Activated naive CD8-positive, alpha-beta T cell treated with anti-CD3 and anti-CD28 coated beads, Interleukin-2, amount 50 U/mL, for 24 hours (primary cell): ENCODE results near the gene GPR160.
A peak's percentile ranks its signal among the peaks of the same experiment; 100 is the strongest.

ENCODE experiments used
- ATAC-seq: fragments of 150-1000 bp; cut with Tn5 transposase; one replicate; pipeline ENCODE4 v1.10.0; 2021
- DNase-seq: peaks from one replicate; pipeline ENCODE4 v3.0.0; 2021
- H3K27ac Mint-ChIP-seq: one replicate; pipeline ENCODE4 v1.8.0; 2021; ENCODE audit warnings: mild to moderate bottlenecking, mixed read lengths
- H3K27me3 Mint-ChIP-seq: one replicate; pipeline ENCODE4 v1.8.0; 2021; ENCODE audit warnings: mixed read lengths
- H3K36me3 Mint-ChIP-seq: one replicate; pipeline ENCODE4 v1.8.0; 2021; ENCODE audit warnings: low read depth, mixed read lengths
- H3K4me1 Mint-ChIP-seq: one replicate; pipeline ENCODE4 v1.8.0; 2021; ENCODE audit warnings: mixed read lengths
- H3K4me3 Mint-ChIP-seq: one replicate; pipeline ENCODE4 v1.8.0; 2021; ENCODE audit warnings: mild to moderate bottlenecking, moderate library complexity, mixed read lengths
- H3K9me3 Mint-ChIP-seq: one replicate; pipeline ENCODE4 v1.8.0; 2021; ENCODE audit warnings: mixed read lengths

GPR160 gene

DNA sequence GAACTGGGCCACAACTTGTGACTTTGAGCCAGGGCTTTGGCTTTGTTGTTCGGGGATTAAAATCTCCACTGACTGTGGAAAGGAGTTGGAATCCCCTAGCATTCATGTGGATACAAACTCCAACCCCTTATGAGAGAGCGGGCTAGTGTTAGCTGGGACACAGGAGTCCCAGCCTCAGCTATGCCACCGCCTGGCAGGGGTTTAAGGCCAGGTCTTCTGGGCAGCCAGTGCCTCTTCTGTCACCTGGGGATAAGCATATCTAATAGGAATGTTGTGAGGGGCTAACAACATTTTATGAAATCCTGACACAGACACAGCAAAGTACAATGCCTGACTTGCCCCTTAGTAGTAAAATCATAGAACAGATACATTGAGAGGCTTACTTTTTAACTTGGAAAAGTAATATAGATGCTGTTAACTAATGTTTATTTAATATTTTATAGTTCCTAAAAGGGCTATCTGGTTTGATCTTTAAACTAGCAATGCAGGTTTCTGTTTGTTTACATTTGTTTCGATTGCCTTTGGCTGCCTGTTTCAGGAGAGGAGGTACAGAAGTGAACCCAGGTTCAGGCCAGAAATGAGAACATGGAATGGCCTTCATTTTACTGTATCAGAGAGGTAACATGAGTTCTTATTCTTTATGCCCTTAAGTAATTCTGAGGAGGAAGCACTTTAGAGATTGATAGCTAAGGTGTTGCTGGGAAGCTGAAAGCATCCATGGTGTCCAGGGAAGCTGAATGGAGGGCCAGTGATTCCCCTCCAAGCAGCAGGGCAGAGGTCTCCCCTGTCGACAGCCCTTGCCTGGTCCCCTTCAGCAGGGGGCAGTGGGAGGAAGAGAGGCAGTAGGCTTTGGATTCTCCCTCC is 8.7 kb downstream of the GPR160 start:
- Mint-ChIP-seq H3K27me3 (no peaks in the 10 kb centered on the region), H3K4me3 (no peak overlapping the region), H3K9me3 (no peaks in the 10 kb centered on the region), H3K4me1 (peaks cover 12% of the 10 kb centered on the region), H3K27ac (no peak overlapping the region), H3K36me3 (no peaks in the 10 kb centered on the region)
- ATAC-seq: no peak
- DNase-seq: no peak

DNA sequence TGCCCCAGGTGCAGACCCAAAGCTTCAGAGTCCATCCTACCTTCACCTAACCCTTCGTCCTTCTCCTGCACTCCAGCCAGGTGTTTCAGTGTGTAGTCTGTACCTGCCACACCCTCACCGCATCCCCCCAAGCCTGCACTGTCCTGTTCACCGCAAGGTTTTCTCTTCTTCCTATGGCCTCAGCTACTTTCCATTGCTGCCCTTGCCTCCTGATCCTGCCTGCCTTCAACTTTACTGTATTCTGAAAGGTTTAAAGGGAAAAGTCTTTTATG is 9.3 kb downstream of the GPR160 start:
- no peaks in the 10 kb centered on the region for H3K36me3 Mint-ChIP-seq
- no peak overlapping the region for H3K4me3 Mint-ChIP-seq
- DNase-seq: no peak
- H3K27ac Mint-ChIP-seq: no peak overlapping the region
- no peaks in the 10 kb centered on the region for H3K9me3 Mint-ChIP-seq
- ATAC-seq: no peak
- H3K27me3 Mint-ChIP-seq: no peaks in the 10 kb centered on the region
- peaks cover 12% of the 10 kb centered on the region for H3K4me1 Mint-ChIP-seq

DNA sequence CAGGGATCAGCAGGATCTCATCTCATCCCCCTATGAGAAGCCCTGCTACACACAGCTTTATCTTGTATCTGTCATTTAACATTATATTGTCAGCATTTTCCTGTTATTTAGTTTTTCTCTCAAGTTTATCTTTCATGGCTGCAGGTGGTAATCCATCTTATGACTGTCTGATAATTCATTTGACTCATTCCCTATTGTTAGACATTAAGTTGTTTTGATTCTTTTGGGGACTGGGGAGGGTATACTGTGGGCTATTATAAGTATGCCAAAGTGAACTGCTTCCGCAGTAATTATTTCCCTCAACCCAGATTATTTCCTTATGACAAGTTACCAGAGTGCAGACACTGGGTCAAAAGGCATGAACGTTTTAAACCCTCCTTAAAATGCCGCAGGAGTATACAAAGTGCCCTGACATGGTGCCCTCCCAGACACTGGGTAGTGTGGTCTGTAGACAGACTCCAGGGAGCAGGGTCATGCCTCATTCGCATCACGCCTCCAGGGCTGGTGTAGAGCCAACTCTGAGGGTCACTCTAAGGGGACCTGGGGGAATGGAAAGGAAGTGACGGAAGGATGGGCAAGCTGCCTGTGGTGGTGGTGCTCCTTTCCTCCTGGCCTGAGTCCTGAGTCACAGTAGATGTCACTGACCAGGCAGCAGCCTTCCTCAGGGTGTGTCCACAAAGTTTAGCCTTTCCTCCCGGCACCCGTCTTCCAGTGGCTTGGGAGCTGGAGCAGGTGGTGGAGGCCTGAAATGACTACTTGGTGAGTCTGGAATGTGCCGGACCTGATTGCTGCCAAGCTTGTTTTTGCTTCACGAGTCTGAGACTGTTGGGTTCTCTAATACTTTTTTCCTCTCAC is 11.6 kb downstream of the GPR160 start:
- Mint-ChIP-seq H3K4me1 (peaks cover 12% of the 10 kb centered on the region), H3K36me3 (no peaks in the 10 kb centered on the region), H3K27ac (no peak overlapping the region), H3K9me3 (no peaks in the 10 kb centered on the region), H3K27me3 (no peaks in the 10 kb centered on the region), H3K4me3 (no peak overlapping the region)
- ATAC-seq: no peak
- DNase-seq: no peak

DNA sequence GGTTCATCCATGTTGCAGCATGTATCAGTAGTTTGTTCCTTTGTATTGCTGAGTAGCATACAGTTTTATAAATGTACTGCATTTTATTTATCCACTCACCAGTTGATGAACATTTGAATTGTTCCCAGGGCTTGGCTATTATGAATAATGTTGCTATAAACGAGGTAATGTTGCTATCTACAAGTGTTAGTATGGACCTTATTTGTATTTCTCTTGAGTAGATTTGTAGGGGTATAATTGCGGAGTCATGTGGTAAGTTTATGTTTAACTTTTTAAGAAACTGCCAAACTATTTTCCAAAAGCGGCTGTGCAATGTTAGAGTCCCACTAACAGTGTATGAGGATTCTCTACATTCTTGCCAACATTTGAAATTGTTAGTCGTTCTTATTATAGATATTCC is 13.0 kb downstream of the GPR160 start:
- Mint-ChIP-seq H3K9me3 (no peaks in the 10 kb centered on the region), H3K27me3 (peaks cover 2% of the 10 kb centered on the region), H3K27ac (no peak overlapping the region), H3K4me3 (no peak overlapping the region), H3K4me1 (peaks cover 19% of the 10 kb centered on the region), H3K36me3 (no peaks in the 10 kb centered on the region)
- DNase-seq (no peak), ATAC-seq (no peak)

DNA sequence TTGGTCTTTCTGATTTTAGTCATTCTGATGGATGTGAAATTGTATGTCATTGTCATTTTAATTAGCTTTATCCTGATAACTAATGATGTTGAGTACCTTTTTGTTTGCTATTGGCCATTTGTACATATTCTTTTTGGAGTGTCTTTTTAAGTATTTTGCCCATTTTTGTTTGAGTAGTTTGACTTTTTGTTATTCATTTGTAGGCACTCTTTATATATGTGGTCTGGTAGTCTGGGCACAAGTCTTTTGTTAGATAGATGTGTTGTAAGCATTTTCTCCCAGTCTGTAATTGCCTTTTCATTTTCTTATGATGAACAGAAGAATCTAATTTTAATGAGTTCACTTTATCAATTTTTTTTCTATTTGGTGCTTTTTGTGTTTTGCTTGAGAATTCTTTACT is 14.6 kb downstream of the GPR160 start:
- Mint-ChIP-seq H3K27me3 (peaks cover 2% of the 10 kb centered on the region), H3K4me1 (peaks cover 30% of the 10 kb centered on the region), H3K27ac (no peak overlapping the region), H3K36me3 (no peaks in the 10 kb centered on the region), H3K9me3 (no peaks in the 10 kb centered on the region), H3K4me3 (no peak overlapping the region)
- ATAC-seq (no peak), DNase-seq (no peak)

DNA sequence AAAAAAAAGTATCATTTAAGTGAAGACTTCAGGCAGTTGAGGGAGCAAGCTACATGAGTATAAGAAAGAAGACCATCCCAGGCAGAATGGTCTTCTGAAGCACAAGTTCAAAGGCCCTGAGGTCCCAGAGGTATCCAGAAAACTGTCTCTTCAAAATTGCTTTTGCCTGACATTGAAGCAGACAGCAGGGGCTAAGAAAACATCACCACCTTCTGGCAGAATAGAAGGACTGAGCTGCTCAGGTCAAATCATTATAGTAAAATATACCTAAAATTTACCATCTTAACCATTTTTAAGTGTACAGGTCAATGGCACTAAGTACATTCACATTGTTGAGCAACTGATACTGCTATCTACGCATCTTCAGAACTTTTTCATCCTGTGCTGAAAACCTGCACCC is 16.4 kb downstream of the GPR160 start:
- peaks cover 2% of the 10 kb centered on the region for H3K27me3 Mint-ChIP-seq
- DNase-seq (no peak), ATAC-seq (no peak)
- H3K4me3 Mint-ChIP-seq: no peak overlapping the region
- H3K36me3 Mint-ChIP-seq: no peaks in the 10 kb centered on the region
- no peak overlapping the region for H3K27ac Mint-ChIP-seq
- H3K4me1 Mint-ChIP-seq: peaks cover 42% of the 10 kb centered on the region
- no peaks in the 10 kb centered on the region for H3K9me3 Mint-ChIP-seq

DNA sequence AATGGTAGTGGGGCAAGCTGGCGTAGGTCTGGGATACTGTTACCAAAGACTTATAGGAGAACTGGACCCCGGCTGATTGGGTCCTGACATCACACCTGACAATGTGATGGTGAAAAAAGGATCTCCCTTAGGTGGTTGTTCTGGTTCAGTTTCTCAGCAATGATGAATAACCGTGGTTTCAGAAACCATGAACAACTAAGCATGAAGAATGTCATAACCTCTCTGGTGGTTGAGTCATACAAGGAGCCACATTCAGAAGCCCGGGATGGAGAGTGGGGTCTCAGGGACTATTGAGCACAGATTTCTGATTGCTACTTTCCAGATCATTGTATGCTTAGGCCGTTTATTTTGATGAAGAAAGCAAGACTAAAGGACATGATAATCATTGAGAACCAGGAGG is 17.4 kb downstream of the GPR160 start:
- no peaks in the 10 kb centered on the region for H3K9me3 Mint-ChIP-seq
- no peak overlapping the region for H3K27ac Mint-ChIP-seq
- H3K27me3 Mint-ChIP-seq: peaks cover 2% of the 10 kb centered on the region
- no peak overlapping the region for H3K4me3 Mint-ChIP-seq
- ATAC-seq (peak; percentile 85), DNase-seq (peak; percentile 16)
- no peaks in the 10 kb centered on the region for H3K36me3 Mint-ChIP-seq
- peaks cover 42% of the 10 kb centered on the region for H3K4me1 Mint-ChIP-seq

DNA sequence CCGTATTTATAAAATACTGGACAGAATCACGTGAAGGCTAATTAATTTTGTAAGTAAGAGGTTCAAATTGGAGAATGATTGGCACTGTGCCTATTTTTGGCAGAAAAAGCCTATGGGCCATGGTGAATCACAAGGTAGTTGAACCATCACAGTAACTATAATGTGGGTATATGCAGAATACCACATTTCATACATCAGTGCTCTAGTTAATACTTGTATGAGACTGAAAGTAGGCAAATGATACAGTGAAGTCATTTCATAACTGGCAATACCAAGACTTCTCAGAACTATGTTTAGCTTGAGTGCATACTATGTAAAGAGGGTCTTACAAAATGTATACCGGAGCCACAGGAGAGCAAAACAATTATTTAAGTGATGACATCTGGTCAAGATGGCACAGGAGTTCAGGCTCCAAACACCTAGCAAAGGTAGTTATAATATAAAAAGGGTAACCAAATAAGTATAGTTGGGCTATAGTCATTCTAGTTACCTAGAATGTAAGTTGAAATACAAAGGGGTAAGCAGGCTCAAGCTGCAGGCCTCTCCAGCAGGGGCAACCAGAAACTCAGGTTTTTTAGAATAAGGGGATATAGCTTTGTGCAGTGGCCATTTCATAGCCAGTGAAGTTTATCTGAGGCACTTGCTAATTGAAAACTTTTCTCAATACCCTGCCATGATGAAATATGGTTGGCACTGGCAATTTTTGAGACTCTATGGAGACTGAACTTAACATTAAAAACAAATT is 19.1 kb downstream of the GPR160 start:
- H3K27ac Mint-ChIP-seq: peak overlapping the region; percentile 5
- ATAC-seq (peak; percentile 82), DNase-seq (no peak)
- H3K9me3 Mint-ChIP-seq: no peaks in the 10 kb centered on the region
- H3K27me3 Mint-ChIP-seq: peaks cover 2% of the 10 kb centered on the region
- H3K4me1 Mint-ChIP-seq: peaks cover 42% of the 10 kb centered on the region
- H3K4me3 Mint-ChIP-seq: no peak overlapping the region
- no peaks in the 10 kb centered on the region for H3K36me3 Mint-ChIP-seq

DNA sequence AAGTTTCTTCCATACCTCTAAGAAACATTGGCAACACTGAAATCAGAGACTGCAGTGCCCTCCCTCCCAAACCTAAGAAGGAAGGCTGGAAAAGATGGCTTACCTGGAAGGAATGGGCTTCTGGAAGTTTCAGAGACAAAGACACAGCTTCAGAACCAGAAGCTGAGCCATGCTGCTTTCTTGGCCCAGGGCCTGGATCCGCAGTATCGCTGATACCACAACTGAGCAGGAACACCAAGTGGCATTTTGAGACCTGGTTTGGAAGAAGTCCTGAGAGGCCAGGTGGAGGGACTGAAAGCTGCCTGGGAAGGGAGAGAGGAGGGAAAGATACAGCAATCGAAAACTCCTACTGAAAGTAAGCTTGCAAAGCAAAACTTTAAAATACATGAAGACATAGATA is 19.8 kb downstream of the GPR160 start:
- no peaks in the 10 kb centered on the region for H3K36me3 Mint-ChIP-seq
- DNase-seq (no peak), ATAC-seq (no peak)
- H3K4me3 Mint-ChIP-seq: no peak overlapping the region
- H3K27me3 Mint-ChIP-seq: peaks cover 2% of the 10 kb centered on the region
- peaks cover 42% of the 10 kb centered on the region for H3K4me1 Mint-ChIP-seq
- H3K9me3 Mint-ChIP-seq: no peaks in the 10 kb centered on the region
- H3K27ac Mint-ChIP-seq: no peak overlapping the region

DNA sequence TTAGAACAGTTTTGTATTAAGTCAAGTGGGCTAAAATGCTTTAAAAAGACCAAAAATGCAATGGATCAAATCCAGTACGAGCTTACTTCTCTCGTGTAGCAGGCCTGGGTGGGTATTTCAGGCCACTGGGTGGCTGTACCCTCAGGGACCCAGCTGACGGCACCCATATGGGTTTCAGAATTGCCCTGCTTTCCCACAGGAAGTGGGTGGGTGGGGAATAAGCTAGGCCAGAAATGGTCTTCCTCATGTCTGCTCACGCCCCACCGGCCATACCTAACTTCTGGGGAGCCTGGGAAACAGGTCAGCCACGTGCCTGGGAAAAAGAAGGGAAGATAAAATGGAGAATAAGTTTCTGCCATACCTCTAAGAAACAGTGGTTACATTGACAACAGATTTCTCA is 20.3 kb downstream of the GPR160 start:
- Mint-ChIP-seq H3K9me3 (no peaks in the 10 kb centered on the region), H3K27me3 (peaks cover 2% of the 10 kb centered on the region), H3K4me1 (peaks cover 42% of the 10 kb centered on the region), H3K36me3 (no peaks in the 10 kb centered on the region), H3K27ac (no peak overlapping the region), H3K4me3 (no peak overlapping the region)
- DNase-seq: peak; percentile 26
- ATAC-seq: no peak

DNA sequence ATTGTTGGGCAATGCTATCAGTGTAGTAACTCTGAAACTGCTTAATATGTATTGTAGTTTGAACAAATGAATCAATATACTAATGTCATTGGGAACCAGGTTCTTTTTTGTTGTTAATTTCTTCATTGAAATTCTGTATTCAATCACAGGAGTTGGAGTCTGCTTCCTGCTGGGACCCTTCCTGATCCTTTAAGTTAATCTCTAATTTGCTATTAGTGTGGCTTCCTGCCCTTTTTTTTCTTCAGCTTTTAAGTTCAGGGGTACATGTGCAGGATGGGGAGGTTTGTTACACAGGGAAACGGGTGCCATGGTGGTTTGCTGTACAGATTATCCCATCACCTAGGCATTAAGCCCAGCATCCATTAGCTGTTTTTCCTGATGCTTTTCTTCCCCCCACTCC is 21.7 kb downstream of the GPR160 start:
- Mint-ChIP-seq H3K4me3 (no peak overlapping the region), H3K36me3 (no peaks in the 10 kb centered on the region)

DNA sequence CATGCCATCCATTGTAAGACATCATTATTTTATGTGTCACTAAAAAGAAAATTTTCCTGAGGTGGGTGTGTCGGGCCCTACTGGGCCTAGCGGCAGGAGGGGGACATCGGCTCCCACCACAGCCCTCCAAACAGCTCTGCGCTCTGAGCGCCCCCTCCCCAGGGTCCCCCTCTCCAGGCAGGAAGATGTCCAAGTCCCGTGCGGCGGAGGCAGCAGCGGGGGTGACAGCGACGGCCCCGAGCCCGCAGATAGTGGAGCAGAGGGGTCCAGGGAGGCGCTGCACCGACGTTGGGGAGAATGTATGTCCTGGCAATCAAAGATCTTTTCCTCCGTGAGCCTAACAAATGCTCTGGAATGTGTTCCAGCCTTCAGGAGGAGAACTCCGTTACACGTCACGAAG is 24.3 kb downstream of the GPR160 start:
- Mint-ChIP-seq H3K36me3 (no peaks in the 10 kb centered on the region), H3K4me3 (no peak overlapping the region), H3K27me3 (no peaks in the 10 kb centered on the region), H3K4me1 (peaks cover 15% of the 10 kb centered on the region), H3K27ac (no peak overlapping the region), H3K9me3 (no peaks in the 10 kb centered on the region)
- ATAC-seq (no peak), DNase-seq (no peak)

More for the DNA sequence above, 21.7 kb downstream of the GPR160 start:
- Mint-ChIP-seq H3K9me3 (no peaks in the 10 kb centered on the region), H3K27ac (no peak overlapping the region), H3K4me1 (peaks cover 42% of the 10 kb centered on the region), H3K27me3 (peaks cover 2% of the 10 kb centered on the region)
- ATAC-seq (no peak), DNase-seq (no peak)

DNA sequence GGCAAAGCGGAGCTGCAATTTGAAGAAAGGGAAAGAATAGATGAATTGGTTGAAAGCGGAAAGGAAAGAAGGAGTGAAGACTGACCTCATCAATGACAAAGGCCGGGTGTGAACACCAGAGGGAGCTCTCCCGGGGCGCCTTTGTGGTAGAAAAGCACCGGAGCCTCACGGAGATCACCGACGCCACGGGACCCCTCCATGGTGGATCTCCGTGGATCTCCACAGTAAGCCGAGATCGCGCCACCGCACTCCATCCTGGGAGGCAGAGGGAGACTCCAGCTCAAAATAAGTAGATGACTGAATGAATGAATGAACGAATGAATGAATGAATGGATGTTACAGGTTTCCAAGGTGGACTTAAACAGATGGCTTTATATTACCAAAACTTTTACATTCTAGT is 25.0 kb downstream of the GPR160 start:
- ATAC-seq: no peak
- Mint-ChIP-seq H3K27me3 (no peaks in the 10 kb centered on the region), H3K4me3 (no peak overlapping the region), H3K27ac (no peak overlapping the region), H3K4me1 (peaks cover 8% of the 10 kb centered on the region), H3K9me3 (no peaks in the 10 kb centered on the region), H3K36me3 (no peaks in the 10 kb centered on the region)
- no peak for DNase-seq

DNA sequence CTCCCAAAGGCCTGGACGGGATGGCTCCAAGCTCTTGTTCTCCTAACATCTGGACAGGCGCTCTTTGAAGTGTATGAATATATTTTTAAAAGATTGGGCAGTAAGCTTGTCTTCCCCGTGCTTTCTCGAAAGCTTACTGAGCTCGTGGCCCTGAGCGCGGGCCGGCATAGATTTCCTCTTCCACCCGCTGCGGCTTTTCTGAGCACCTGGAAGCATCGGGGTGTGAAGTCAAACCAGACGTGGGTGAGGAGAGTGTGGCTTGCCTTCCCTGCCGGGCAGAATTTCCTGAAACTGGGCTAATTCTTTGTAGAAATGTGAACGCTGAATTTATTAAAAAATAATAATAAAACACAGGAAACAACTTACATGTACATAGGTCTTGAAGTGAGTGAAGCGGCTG is 25.9 kb downstream of the GPR160 start:
- no peak for ATAC-seq
- no peaks in the 10 kb centered on the region for H3K27me3 Mint-ChIP-seq
- no peak for DNase-seq
- no peak overlapping the region for H3K4me3 Mint-ChIP-seq
- H3K27ac Mint-ChIP-seq: no peak overlapping the region
- H3K4me1 Mint-ChIP-seq: no peaks in the 10 kb centered on the region
- no peaks in the 10 kb centered on the region for H3K36me3 Mint-ChIP-seq
- H3K9me3 Mint-ChIP-seq: no peaks in the 10 kb centered on the region

DNA sequence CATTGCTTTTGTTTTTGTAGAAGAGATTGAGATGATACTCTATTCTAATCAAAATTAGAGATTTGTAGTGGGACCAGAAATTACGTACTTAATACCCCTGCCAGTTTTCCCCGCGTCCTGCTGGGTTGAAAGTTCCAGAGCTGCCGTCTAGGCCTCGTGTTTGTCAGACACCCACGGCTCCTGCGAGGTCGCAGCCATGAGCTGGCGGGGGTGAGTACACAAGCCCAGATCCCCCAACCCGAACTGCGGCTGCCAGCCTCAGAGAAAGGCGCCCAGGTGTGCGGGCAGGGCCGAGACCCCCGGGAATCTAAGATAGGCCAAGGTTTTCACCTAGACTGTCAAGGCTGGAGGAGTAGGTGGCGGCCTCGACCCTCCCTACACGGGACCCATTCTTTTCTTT is 26.3 kb downstream of the GPR160 start:
- H3K4me3 Mint-ChIP-seq: no peak overlapping the region

More for the DNA sequence above, 26.3 kb downstream of the GPR160 start:
- H3K9me3 Mint-ChIP-seq: no peaks in the 10 kb centered on the region
- DNase-seq (no peak), ATAC-seq (no peak)
- no peaks in the 10 kb centered on the region for H3K36me3 Mint-ChIP-seq
- no peak overlapping the region for H3K27ac Mint-ChIP-seq
- H3K4me1 Mint-ChIP-seq: no peaks in the 10 kb centered on the region
- no peaks in the 10 kb centered on the region for H3K27me3 Mint-ChIP-seq
